HCT116 (cell line): ENCODE data around the gene KASH5. TPM values are rescaled to one million over a fixed set of nuclear protein-coding genes. Genes with fewer than 3 reads are reported as not detected.

Experiments
- ATAC-seq: fragments of 200-7000 bp; cut with Tn5 transposase; 2 replicates; pipeline ENCODE4 v1.9.1; 2020; ENCODE audit warnings: mild to moderate bottlenecking, moderate library complexity
- BruUV-seq: library from RNA; stranded (reverse); fragments of 400-500 nt; replicated peaks from 2 replicates; lab custom pipeline; 2021; lab: Mats Ljungman, UMichigan
- CTCF ChIA-PET: fragments of 300-600 bp; sonication (Branson Sonifier 250); formaldehyde crosslinking; loops from one replicate; lab custom pipeline; 2021; ENCODE audit warnings: antibody characterized with exemption; lab: Charles Lee
- POLR2A ChIA-PET: fragments of 300-600, 350-600 bp; sonication (Branson Sonifier 250); formaldehyde crosslinking; loops from one replicate; lab custom pipeline; 2021; ENCODE audit warnings: antibody characterized with exemption; lab: Charles Lee
- RAD21 ChIA-PET, 2 experiments: fragments of 300-600 bp; sonication (Branson Sonifier 250); formaldehyde crosslinking; loops; one replicate each; lab custom pipeline; 2023; ENCODE audit warnings: low total read pairs in 2 of 2; ENCODE audit not compliant: uncharacterized antibody in 2 of 2, unreplicated experiment in 2 of 2, low non-redundant PET in 1 of 2; lab: Charles Lee
- DNase-seq: peaks from one replicate; pipeline ENCODE4 v3.0.0-alpha.2; 2010; ENCODE audit warnings: low read depth, low spot score
- H2AFZ ChIP-seq: fragments of 200-600 bp; shearing (Covaris generic), sonication (generic); 2 replicates; pipeline ENCODE4 v1.6.1; 2017; ENCODE audit warnings: low read depth, mixed run types, mixed read lengths, antibody characterized with exemption, low read length; ENCODE audit not compliant: poor library complexity, severe bottlenecking
- H3K27ac ChIP-seq: 2 replicates; pipeline ENCODE4 v1.5.1; 2012; ENCODE audit warnings: low read depth, low read length
- H3K27me3 ChIP-seq: fragments of 200-600 bp; sonication (generic); 2 replicates; pipeline ENCODE4 v1.6.1; 2016; ENCODE audit warnings: mixed run types, low read length, mixed read lengths; ENCODE audit not compliant: insufficient read depth
- H3K36me3 ChIP-seq, 2 experiments: fragments of 200-500 bp in 1 of 2; fragments of 200-600 bp in 1 of 2; sonication (Bioruptor generic) in 1 of 2; sonication (generic) in 1 of 2; 2 replicates each; pipeline versions ENCODE4 v1.5.1 to v1.6.1; 2014 to 2016; ENCODE audit warnings: low read length in 2 of 2, inconsistent platforms in 1 of 2, mixed read lengths in 1 of 2, mixed run types in 1 of 2; ENCODE audit not compliant: insufficient read depth in 2 of 2, control insufficient read depth in 1 of 2
- H3K4me1 ChIP-seq, 2 experiments: fragments of 200-600 bp in 1 of 2; sonication (generic) in 1 of 2; 2 replicates each; pipeline versions ENCODE4 v1.5.1 to v1.6.1; 2012 to 2017; ENCODE audit warnings: low read length in 2 of 2, inconsistent platforms in 1 of 2, mild to moderate bottlenecking in 1 of 2, mixed read lengths in 1 of 2, mixed run types in 1 of 2, moderate library complexity in 1 of 2; ENCODE audit not compliant: insufficient read depth in 2 of 2, control insufficient read depth in 1 of 2
- H3K4me2 ChIP-seq: fragments of 200-600 bp; sonication (generic); 2 replicates; pipeline ENCODE4 v1.6.1; 2017; ENCODE audit warnings: mixed run types, low read length, mixed read lengths
- H3K4me3 ChIP-seq, 2 experiments: fragments of 200-600 bp in 1 of 2; sonication (generic) in 1 of 2; replicated peaks in 1 of 2; 2 replicates each; pipeline ENCODE4 v1.5.1; 2011 to 2016; ENCODE audit warnings: low read length in 2 of 2, control low read depth in 1 of 2, low read depth in 1 of 2, mild to moderate bottlenecking in 1 of 2, mixed read lengths in 1 of 2, mixed run types in 1 of 2
- H3K79me2 ChIP-seq: fragments of 200-600 bp; sonication (generic); 2 replicates; pipeline ENCODE4 v1.6.1; 2017; ENCODE audit warnings: mild to moderate bottlenecking, mixed run types, low read length, moderate library complexity, mixed read lengths; ENCODE audit not compliant: insufficient read depth
- H3K9ac ChIP-seq: fragments of 200-600 bp; sonication (generic); 2 replicates; pipeline ENCODE4 v1.6.1; 2016; ENCODE audit warnings: low read length, mixed read lengths
- H3K9me2 ChIP-seq: fragments of 200-600 bp; sonication (generic), shearing (Covaris generic); 2 replicates; pipeline ENCODE4 v1.6.1; 2017; ENCODE audit warnings: mixed run types, mild to moderate bottlenecking, moderate library complexity; ENCODE audit not compliant: insufficient read depth
- H3K9me3 ChIP-seq, 2 experiments: fragments of 200-500 bp in 1 of 2; fragments of 200-600 bp in 1 of 2; sonication (Bioruptor generic) in 1 of 2; sonication (generic) in 1 of 2; 2 replicates each; pipeline ENCODE4 v1.6.1; 2014 to 2017; ENCODE audit warnings: low read length in 2 of 2, mixed read lengths in 2 of 2, inconsistent platforms in 1 of 2, low read depth in 1 of 2, mild to moderate bottlenecking in 1 of 2, mixed run types in 1 of 2, moderate library complexity in 1 of 2; ENCODE audit not compliant: control insufficient read depth in 1 of 2, insufficient read depth in 1 of 2
- H4K20me1 ChIP-seq: fragments of 200-600 bp; sonication (generic), shearing (Covaris generic); 2 replicates; pipeline ENCODE4 v1.6.1; 2017; ENCODE audit warnings: mixed run types, mild to moderate bottlenecking, moderate library complexity; ENCODE audit not compliant: insufficient read depth
- CBX3 ChIP-seq: IDR thresholded peaks from 2 replicates; pipeline ENCODE4 v1.6.1; 2012; ENCODE audit warnings: low read depth
- EZH2phosphoT487 ChIP-seq: fragments of 200-600 bp; IDR thresholded peaks from 2 replicates; pipeline ENCODE4 v1.6.1; 2018; ENCODE audit warnings: antibody characterized with exemption, borderline replicate concordance
- POLR2A ChIP-seq: IDR thresholded peaks from 2 replicates; pipeline ENCODE4 v1.7.0; 2011; ENCODE audit warnings: borderline replicate concordance; ENCODE audit not compliant: insufficient read depth, insufficient read length; ENCODE audit errors: extremely low read depth
- RAD21 ChIP-seq: IDR thresholded peaks from 2 replicates; pipeline ENCODE4 v1.6.1; 2012; ENCODE audit warnings: low read depth, mild to moderate bottlenecking
- SIN3A ChIP-seq: IDR thresholded peaks from 2 replicates; pipeline ENCODE4 v1.6.1; 2012; ENCODE audit warnings: low read depth
- intact Hi-C: fragments of 100-400 bp; cut with micrococcal nuclease; formaldehyde crosslinking; loops from 2 replicates; pipeline ENCODE4 v1.10.0; 2022
- total RNA-seq: library from RNA; stranded (reverse); gene quantifications from one replicate; pipeline ENCODE4 v1.2.1, GENCODE V29; 2021; ENCODE audit not compliant: unreplicated experiment
- TF ChIP-seq, protein P1 (sequence below), 3 experiments: fragments of 200-600 bp in 1 of 3; sonication (generic) in 1 of 3; IDR thresholded peaks in 2 of 3; conservative IDR thresholded peaks in 1 of 3; 2 replicates each; pipeline ENCODE4 v1.5.1; 2012 to 2017; ENCODE audit warnings: low read depth in 2 of 3, low read length in 2 of 3, antibody characterized with exemption in 1 of 3, borderline replicate concordance in 1 of 3, control low read depth in 1 of 3, mild to moderate bottlenecking in 1 of 3, mixed read lengths in 1 of 3, mixed run types in 1 of 3, moderate library complexity in 1 of 3; ENCODE audit not compliant: insufficient read depth in 1 of 3

KASH5 gene
- total RNA-seq, 1 experiment from 2014 or later, result not detected

DNA sequence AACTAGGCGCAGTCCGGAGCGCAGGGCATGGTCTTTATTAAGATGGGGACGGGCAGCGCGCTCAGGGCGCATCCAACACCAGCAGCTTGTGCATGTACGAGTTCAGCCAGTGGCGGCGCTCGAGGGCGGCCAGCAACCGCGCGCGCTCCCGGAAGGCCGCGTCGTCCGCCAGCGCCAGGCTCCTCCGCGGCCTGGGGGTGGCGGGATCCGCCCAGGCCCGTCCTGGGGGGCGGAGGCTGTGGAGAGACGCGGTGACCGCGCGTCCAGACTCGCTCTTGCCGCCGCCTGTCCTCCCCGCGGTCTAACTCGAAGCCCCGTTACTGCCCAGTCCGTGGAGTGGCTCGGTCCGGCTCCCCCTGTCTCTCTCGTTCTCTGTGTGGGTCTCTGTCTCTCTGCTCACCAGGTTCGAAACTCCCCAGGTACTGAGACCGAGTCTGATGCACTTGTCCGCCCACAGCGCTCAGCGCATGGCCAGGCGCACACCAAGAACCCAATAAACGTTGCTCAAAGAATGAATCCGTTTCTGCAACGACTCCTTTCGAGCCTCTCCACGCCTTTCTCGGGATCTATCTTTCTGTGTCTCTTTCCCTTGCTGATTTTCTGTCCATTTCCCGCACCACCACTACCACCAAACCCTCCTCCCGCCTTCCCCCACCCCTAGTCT is 34.5 kb downstream of the KASH5 start:
- Histone ChIP-seq H4K20me1 (no peaks in the 10 kb centered on the region), H3K27ac (no peak overlapping the region), H2AFZ (no peak overlapping the region), H3K9ac (no peak overlapping the region)
- DNase-seq (no peak), ATAC-seq (no peak)
- POLR2A ChIA-PET, result no interaction called here
- TF ChIP-seq, protein P1, sequence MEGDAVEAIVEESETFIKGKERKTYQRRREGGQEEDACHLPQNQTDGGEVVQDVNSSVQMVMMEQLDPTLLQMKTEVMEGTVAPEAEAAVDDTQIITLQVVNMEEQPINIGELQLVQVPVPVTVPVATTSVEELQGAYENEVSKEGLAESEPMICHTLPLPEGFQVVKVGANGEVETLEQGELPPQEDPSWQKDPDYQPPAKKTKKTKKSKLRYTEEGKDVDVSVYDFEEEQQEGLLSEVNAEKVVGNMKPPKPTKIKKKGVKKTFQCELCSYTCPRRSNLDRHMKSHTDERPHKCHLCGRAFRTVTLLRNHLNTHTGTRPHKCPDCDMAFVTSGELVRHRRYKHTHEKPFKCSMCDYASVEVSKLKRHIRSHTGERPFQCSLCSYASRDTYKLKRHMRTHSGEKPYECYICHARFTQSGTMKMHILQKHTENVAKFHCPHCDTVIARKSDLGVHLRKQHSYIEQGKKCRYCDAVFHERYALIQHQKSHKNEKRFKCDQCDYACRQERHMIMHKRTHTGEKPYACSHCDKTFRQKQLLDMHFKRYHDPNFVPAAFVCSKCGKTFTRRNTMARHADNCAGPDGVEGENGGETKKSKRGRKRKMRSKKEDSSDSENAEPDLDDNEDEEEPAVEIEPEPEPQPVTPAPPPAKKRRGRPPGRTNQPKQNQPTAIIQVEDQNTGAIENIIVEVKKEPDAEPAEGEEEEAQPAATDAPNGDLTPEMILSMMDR (IDR thresholded peaks at IDR 0.05 in 2 of 3, conservative IDR thresholded peaks at IDR 0.05 in 1 of 3; ENCODE audit: borderline replicate concordance in 1 of 3, insufficient read depth in 1 of 3, low read depth in 2 of 3, low read length in 2 of 3), result no peak
- TF ChIP-seq EZH2phosphoT487, result no peak
- no peak for TF ChIP-seq CBX3
- TF ChIP-seq SIN3A, result no peak
- TF ChIP-seq POLR2A, result no peak
- no peak for TF ChIP-seq RAD21
- TF ChIP-seq, all 23 proteins: peak for 0
- intact Hi-C loops, result no loop called here
- Histone ChIP-seq H3K4me2 (no peak overlapping the region), H3K36me3 (no peaks in the 10 kb centered on the region), H3K27me3 (peaks cover 20% of the 10 kb centered on the region; the same call in 1 of the 2 replicates), H3K9me3 (no peaks in the 10 kb centered on the region), H3K9me2 (no peaks in the 10 kb centered on the region), H3K4me1 (peaks cover 9 to 32% of the 10 kb centered on the region in 2 experiments; a peak in 3 of 4 replicates), H3K4me3 (no peak overlapping the region), H3K79me2 (no peaks in the 10 kb centered on the region)
- ChIA-PET CTCF (no interaction called here), RAD21 (no interaction called here)
- no TSS peak for BruUV-seq
